ENCODE results near the gene SHQ1.

SHQ1 gene

DNA sequence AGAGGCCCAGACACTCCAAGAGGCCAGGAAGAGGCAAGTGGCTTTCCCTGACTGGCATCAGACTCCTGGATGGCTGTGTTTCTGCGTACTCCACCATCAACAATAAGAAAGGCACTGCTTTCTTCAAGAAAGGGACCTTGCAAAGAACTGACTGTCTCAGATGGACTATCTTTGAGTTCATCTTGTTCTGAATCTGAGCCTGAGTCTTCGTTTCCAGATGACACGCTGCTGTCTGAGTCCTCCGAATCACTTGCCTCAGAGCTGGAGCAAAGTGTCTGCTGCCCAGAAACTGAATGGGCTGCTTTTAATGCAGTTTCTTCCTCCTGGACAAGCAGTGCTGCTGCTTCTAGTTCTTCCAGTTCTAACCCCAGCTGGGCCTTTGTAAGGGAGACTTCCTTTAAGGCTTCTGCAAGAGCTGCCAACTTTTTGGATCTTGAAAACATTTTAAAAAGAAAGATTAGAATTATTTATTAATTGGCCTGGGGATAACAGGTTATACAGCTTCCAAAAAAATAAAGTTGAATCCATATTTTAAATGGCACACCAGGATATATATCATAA lies 97.8 kb downstream of the SHQ1 start:
- TF ChIP-seq, protein P1, sequence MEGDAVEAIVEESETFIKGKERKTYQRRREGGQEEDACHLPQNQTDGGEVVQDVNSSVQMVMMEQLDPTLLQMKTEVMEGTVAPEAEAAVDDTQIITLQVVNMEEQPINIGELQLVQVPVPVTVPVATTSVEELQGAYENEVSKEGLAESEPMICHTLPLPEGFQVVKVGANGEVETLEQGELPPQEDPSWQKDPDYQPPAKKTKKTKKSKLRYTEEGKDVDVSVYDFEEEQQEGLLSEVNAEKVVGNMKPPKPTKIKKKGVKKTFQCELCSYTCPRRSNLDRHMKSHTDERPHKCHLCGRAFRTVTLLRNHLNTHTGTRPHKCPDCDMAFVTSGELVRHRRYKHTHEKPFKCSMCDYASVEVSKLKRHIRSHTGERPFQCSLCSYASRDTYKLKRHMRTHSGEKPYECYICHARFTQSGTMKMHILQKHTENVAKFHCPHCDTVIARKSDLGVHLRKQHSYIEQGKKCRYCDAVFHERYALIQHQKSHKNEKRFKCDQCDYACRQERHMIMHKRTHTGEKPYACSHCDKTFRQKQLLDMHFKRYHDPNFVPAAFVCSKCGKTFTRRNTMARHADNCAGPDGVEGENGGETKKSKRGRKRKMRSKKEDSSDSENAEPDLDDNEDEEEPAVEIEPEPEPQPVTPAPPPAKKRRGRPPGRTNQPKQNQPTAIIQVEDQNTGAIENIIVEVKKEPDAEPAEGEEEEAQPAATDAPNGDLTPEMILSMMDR (conservative IDR thresholded peaks at IDR 0.05; ENCODE audit: low read depth) = no peak
- ChIA-PET POLR2A (ENCODE audit: low non-redundant PET) (interaction anchor here (0.6 kb wide), 1 partner anchor 22 kb away, joined by 3 read pairs; no protein-coding TSS in a partner anchor), CTCF (interaction anchor here (0.7 kb wide), 2 partner anchors 85 to 549 kb away, joined by 3 to 4 read pairs; no protein-coding TSS in a partner anchor)
- DNase-seq (ENCODE audit: low spot score) = no peak
- H3K27ac ChIP-seq = no peak overlapping the region

DNA sequence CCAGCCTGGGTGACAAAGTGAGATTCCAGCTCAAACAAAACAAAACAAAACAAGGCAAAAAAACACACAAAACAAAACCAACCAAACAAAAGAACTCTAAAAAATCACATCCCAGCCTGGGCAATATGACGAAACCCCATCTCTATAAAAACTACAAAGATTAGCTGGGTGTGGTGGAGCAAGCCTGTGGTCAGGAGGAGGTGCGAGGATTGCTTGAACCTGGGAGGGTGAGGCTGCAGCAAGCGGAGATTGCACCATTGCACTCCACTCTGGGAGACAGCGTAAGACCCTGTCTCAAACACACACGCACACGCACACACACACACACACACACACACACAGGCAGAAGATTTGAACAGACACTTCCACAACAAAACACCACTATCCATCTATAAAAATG lies 99.6 kb downstream of the SHQ1 start:
- no peak for DNase-seq (ENCODE audit: low spot score)
- TF ChIP-seq, protein P1 (conservative IDR thresholded peaks at IDR 0.05; ENCODE audit: low read depth) = no peak
- POLR2A ChIA-PET (ENCODE audit: low non-redundant PET) = no interaction called here
- H3K27ac ChIP-seq = no peak overlapping the region
- CTCF ChIA-PET = no interaction called here

DNA sequence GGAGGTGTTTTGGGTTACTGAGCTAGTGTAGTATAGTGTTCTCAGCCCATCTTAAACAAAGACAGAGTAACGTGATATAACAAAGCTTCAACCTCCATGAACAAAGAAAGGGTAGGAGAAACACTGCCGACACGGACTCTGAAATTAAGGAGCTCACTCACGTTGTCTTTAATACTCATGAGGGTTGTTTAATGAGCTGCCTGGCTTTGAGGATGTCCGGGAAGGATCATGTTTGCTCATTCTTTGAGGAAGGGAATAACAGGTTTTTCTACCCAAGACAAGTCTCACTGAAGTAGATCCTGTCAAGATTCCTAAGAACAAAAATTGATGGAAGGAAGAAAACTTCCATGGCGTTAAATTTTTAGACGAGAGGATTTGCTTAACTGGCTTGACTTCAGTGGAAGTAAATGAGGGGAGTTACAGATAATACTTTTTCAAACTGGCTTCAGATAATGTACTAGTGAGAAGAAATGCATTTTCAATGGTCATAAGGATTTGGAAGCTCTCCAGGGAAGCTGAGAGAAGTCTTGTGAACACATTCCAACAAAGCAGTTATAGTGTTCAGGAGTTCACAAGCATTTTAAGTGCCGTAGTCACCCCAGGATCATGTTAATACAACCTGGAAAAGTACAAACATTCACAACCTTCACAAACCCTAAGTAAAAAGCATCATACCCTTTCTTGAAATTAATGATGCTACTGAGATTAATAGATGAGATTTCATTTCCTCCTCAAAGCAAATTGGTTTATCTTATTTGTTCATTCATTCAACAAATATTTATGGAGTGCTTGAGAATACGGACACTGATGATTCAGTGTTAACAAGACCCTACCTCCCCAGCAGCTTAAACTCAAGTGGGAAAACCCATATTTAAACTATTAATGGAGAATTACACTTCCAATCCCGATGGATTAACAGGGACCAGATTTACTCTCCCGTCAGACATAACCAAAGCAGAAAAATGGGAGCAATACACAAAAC lies 101.5 kb downstream of the SHQ1 start:
- POLR2A ChIA-PET (ENCODE audit: low non-redundant PET) = no interaction called here
- no peak overlapping the region for H3K27ac ChIP-seq
- TF ChIP-seq, protein P1 (conservative IDR thresholded peaks at IDR 0.05; ENCODE audit: low read depth) = no peak
- CTCF ChIA-PET = no interaction called here
- no peak for DNase-seq (ENCODE audit: low spot score)

DNA sequence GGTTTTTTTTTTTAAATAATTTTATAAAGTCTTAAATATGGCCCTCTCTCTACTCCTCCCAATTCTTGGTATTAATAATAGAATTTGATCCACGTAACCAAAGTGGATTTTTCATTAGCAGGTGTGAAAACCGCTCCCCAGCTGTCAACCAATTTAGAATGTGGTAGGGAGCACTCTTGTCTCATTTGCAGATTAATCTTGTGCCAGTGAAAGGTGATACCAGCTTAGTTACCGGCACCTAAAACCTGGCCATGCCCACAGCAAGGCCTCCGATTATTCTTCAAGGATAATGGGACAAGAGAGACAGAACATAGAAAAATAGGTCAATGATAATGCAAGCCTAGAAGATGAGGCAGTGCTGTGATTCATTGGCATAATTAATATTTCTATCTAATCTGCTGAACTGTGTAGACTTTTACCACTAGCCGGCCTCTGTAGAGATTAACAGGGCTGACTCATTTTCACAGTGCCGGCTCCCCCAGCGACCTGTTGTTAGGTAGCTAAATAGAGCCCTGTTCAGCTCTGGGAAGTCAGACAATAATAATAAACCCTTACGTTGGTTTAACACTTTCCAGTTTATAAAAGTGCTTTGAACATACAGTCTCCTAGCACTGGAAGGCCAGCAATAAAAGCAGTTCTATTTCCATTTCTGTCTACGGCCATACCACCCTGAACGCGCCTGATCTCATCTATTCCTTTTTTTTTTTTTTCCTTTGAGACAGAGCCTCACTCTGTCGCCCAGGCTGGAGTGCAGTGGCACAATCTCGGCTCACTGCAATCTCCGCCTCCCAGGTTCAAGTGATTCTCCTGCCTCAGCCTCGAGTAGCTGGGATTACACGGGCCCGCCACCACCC lies 102.9 kb downstream of the SHQ1 start:
- TF ChIP-seq, protein P1 (conservative IDR thresholded peaks at IDR 0.05; ENCODE audit: low read depth) = no peak
- ChIA-PET CTCF (no interaction called here), POLR2A (ENCODE audit: low non-redundant PET) (no interaction called here)
- DNase-seq (ENCODE audit: low spot score) = no peak
- H3K27ac ChIP-seq = no peak overlapping the region

DNA sequence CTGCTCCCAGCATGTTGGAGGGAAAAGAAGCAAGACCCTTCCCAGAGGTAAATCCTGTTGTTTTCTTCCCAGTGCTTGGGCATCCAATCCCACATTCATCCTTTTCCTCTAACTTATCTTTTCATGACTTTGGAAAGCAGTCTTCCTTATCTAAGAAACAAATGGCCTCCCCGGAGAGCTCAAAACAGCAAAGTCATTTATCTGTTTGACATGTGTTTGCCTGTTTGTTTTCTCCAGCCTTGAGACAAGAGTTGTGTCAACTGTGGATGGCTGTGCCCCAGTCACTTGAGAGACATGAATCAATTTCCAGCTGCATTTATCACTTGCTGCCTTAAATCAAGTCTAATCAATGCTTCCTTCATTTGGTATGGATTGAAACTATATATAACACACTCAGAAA lies 103.9 kb downstream of the SHQ1 start:
- POLR2A ChIA-PET (ENCODE audit: low non-redundant PET) = no interaction called here
- DNase-seq (ENCODE audit: low spot score) = no peak
- H3K27ac ChIP-seq = no peak overlapping the region
- CTCF ChIA-PET = no interaction called here
- TF ChIP-seq, protein P1 (conservative IDR thresholded peaks at IDR 0.05; ENCODE audit: low read depth) = no peak

Data from RWPE1 (cell line).